HG03064 (cell line): ENCODE data around the gene WNK4.
"Not testable (repeated sequence)": the region's sequence is repeated elsewhere in the genome, so short reads cannot be mapped to it uniquely, and the experiment has no call there.

Experiments used
- ATAC-seq: cut with Tn5 transposase; IDR thresholded peaks from one replicate; pipeline ENCODE4 v1.9.1; 2021; ENCODE audit warnings: low read depth; ENCODE audit not compliant: unreplicated experiment

The WNK4 gene

DNA sequence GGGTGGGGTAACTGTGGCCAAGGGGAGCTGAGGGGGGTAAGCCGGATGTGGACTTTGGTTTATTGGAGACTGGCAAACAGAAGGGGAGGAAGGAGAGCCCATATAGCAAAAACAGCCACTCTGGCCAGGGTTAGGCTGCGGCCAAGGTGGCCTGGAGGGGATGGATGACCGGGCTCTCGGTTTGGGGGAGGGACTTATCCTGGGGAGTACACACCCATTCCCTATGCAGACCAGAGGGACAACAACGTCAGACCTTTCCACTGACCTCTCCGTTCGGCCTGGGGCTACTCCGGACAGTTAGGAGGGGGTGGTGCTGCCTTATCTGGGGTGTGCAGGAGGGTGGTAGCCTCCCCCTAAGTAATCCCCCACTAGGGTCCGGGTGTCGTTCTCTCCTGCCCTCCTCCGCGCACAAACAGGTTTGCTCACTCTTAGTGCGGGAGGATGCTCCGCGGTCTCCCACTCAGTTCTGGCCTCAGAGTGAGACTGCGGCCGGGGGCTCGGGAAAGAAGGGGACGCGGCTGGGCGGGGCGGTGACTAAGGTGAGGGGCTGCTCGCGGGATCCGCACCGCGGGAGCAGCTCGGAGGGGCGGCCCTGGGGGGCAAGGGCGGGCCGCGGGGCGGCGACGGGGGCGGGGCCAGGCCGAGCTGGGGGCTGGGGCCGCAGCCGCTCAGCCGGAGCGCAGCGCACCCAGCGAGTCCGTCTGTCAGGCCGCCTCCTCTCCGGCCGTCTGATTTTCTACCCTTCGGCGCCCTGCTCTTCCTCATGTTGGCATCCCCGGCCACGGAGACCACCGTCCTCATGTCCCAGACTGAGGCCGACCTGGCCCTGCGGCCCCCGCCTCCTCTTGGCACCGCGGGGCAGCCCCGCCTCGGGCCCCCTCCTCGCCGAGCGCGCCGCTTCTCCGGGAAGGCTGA, at the start of gene WNK4:
TSS of gene WNK4 (plus strand) at position 675 of the 915 bp plus-strand sequence. CDS start at position 764, 89 bp downstream.
- ATAC-seq = no peak

DNA sequence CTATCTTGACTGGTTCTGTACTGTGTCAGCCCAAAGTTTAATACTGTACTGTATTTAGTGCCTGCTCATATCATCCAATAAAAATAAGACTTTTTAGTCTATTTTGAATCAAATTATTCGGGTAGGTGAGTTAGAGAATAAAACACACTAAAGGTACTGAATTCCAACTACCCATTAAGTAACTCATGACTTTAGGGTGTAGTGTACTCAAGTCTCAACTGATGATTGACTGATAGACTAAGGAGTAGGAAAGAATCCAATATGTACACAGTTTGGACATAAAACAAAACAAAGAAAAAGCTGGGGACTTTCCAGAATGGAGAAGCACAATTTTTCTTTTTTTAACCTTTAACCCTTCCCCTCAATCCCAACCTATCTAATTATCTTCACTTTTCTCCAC, 39.7 kb upstream of the WNK4 start:
- no peak for ATAC-seq

DNA sequence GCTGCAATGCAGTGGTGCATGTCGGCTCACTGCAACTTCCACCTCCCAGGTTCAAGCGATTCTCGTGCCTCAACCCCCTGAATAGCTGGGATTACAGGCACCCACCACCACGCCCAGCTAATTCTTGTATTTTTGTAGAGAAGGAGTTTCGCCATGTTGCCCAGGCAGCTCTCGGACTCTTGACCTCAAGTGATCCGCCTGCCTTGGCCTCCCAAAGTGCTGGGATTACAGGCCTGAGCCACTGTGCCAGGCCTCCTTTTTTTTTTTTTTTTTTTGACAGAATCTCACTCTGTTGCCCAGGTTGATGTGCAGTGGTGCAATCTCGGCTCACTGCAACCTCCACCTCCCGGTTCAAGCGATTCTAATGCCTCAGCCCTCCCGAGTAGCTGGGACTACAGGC, 37.5 kb upstream of the WNK4 start:
- not testable (repeated sequence) for ATAC-seq

DNA sequence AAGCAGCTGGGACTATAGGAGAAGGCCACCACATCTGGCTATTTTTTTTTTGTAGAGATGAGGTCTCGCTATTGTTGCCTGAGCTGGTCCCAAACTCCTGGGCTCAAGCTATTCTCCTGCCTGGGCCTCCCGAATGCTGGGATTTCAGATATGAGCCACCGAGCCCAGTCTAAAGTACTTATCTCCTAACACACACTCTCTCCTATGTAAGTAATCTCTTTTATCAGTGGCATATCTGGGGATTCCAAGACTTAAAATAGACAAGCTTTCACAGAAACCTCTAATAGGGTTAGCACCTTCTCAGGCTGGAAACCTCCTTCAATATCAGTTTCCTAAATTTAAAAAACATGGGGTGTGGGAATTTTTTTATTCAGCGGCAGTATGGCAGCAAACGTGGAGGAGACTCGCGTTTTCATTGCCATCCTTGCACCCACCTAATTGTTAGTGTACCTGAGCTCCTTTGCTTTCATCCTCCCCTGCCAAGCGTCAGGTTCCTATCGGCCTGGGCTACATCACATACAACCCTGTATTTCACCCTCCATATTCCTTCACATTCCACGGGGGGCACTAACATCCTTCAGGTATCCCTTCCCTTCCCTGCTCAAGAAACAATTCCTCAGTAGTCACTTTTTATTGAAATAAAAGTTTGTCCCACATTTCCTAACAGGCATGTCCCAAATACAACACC, 36.7 kb upstream of the WNK4 start:
- ATAC-seq = no peak

DNA sequence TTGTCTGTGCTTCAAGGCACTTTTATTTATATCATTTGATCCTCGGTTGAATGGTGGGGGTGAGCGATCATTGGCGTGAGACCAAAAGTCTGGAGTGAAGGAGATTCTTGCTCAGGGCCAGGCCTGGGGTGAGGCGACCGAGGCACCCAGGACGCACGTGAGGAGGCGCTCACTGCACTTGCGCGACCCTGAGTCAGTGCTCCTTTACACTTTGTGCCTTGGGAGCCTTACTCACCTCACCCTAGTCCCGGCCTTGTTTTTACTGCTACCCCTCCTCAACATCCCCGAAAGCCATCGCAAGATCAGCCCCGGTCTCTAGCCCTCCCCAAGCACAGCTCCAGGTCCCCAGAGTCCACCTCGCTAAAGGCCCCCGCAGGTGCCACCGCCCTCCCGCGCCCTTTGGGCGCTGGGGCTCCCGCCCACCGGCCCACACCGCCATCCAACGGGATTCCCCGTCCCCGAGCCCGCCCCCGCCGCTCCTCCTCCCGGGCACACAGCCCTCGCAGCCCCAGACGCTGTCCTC, 36.1 kb upstream of the WNK4 start:
- ATAC-seq = peak; percentile 39

DNA sequence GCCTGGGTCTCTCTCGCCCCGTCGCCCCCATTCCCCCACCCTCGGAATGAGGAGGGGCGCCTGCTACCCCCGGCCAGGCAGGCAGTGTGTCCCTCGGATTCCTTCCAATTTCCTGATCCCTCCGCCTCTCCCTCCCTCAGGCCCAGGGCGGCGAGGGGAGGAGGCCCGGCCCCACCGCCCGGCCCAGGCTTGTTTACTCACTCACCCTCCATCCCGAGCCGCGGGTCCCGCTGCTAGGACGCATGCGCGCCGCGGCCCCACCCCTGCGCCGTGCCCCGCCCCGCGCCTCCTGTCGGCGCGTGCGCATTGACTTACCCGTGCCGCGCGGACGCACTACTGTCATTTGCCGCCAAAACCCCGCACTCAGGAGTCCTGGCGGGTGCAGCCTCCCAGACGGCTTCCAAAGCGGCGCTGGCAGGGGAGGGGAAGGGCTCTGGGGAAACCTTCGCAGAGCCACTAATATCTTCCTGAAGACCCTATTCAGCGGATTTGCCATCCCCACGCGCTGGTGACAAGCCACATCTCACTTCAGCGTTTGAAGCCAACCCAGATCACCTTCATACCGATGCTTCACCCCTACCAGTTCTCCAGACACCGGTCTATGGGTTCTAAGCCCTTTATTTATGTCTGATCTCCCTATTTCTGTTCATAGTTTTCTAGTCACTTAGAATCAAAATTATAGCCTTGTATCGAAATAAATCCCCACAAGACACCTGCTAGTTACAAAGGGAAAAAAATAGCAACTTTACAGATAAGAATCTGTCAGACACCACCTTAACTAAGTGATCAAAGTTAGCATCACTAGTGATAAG, 35.4 kb upstream of the WNK4 start, which contains the start of gene EZH1:
TSS of gene EZH1 (minus strand) at position 235 of the 812 bp plus-strand sequence. CDS start 16,099 bp downstream, outside the sequence.
- peak; percentile 59 for ATAC-seq

DNA sequence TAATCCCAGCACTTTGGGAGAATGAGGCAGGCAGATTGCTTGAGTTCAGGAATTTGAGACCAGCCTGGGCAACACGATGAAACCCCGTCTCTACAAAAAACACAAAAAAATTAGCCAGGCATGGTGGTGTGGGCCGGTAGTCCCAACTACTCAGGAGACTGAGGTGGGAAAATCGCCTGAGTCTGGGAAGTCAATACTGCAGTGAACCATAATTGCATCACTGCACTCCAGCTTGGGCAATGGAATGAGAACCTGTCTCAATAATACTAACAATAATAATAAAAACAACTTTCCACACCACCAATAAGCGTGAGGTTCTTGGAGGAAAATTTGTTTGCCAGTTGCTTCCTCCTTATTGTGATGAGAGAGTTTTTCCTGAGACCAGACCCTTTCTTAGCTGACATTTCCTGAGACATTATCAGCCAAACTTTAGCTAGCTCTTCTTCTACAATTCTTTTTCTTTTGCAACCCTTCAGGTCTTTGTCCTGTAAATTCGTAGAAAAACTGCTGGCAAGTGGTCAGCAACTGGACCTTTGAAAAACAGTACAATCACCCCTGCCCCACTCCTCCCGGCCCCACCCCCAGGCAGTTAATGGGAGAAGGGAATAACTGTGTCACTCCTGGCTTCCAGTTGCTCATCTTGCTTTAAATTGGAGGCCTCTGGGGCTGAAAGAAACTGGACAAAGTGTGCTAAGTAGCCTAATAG, 32.1 kb upstream of the WNK4 start:
- ATAC-seq = no peak

DNA sequence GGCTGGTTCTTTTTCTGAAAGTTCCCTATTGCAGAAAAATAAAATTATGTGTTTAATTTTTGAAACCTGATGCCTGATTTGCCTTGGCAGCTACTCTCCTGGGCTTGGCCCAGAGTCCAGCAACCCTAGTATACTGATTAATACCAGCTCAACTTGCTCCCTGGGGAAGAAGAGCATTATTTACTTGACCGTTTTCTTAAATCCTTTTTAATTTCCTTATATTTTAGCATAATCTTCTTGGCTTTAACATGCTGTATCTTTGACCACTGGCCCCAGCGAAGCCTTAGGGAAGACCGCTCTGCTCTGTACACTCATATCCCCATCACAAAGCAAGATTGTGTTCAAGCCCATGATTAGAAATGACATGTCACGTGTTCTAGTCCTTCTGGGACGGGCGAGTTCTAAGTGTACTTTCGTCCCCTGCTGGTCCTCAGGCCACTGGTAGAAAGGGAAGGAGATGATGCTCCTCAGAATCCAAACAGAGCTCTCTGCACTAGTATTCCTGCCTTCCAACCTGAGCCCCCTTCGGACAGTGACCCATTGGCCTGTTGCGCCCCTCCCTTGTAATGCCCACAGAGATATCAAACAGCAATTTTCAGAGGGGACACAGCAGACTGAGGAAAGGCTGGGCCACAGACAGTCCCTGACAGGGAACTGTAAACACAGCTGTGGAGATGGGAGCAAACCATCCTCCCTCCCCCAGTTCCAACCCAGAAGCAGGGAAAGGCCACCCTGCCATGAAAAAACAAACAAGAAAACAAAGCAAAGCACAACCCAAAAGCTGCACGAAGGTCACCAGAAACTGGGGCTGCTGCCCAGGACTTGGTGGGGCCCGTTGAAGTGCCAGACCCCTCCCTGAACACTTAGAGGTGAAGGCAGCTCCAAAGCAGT, 31.3 kb upstream of the WNK4 start:
- ATAC-seq = no peak

DNA sequence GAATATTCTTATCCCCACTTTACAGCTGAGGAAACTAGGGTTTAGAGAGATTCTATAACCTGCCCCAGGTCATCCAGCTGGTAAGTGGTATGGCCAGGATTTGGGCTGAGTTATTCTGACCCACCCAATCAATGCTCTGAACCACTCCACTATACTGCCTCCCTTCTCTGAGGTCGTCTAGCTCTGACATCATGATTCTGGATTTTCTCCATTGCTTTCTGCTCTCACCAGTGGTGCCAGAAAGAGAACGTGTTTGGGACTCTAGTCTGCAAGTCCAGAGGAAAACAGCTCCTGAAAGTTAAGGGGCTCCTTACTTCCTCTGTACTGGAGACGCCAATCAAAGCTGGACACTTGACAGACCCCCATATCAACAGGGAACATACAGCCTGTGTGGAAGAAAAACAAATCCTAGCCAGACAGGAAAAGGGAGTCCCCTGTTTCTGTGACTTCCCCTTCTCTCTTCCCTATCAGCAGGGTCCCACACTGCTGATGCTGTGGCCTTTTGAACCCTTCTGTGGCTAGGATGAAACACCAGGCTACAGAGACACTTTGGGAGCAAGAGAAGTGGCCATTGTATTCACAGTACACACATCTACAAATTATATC, 29.6 kb upstream of the WNK4 start:
- ATAC-seq = no peak

DNA sequence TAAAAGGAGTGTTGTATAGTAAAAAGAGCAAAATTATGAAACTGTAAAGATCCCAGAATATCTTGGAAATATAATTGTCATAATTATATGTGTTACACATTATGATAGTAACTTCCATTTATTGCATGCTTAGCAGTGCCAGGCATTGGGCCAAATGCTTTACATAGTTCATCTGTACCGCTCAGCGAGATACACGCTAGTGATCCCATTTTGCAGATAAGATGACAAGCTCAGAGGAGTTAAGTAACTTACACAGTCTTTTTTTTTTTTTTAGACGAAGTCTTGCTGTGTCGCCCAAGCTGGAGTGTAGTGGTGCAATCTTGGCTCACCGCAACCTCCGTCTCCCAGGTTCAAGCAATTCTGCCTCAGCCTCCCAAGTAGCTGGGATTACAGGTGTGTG, 28.8 kb upstream of the WNK4 start:
- no peak for ATAC-seq

DNA sequence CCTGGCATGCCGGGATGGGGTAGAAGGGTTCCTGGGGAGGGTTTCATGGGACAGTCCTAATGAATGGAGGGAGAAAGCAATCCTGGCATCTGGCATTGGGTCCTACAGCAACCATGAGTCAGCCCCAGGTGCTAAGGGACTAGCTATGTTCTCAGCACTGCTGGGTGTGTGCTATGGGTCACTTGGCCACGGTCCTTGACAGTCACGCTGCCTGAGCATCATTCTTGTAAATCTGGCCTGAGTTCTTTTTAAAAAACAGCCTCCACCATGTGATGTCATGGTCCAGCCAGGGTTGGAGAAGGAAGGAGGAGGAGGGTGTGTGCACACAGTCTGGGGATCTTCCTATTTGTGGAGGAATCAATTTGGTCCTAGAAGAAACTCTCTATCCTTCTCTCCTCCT, 25.6 kb upstream of the WNK4 start:
- no peak for ATAC-seq

DNA sequence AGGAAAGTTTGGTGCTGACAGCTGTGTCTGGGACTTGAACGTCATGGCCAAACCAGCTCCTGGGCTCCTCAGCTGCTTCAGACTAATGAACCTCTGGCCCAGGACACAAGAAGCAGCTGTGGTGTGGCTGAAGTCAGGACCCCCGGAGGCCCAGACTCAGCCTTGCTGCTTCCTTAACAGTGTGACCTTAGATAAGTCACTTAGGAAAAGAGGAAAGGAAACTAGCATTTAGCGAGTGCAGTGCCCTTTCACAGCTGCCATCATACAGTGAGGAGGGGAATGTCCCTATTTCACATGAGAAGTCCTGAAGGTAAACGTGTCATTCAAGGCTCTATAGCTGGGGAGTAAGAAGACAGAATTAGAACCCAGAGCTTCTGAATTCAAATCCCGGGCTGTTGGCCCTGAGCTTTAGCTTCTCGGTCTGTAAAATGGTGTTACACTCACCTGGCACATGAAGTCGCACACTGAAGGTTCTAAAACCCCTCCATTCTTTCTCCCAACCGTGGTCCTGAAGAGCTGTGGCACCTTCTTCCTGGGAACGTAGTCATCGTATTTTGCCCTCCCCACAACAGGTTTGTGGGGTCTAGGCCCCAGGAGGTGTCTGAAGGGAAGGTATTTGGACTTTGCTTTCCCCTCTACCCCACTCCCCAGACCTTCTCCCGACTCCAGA, 20.3 kb upstream of the WNK4 start:
- no peak for ATAC-seq

DNA sequence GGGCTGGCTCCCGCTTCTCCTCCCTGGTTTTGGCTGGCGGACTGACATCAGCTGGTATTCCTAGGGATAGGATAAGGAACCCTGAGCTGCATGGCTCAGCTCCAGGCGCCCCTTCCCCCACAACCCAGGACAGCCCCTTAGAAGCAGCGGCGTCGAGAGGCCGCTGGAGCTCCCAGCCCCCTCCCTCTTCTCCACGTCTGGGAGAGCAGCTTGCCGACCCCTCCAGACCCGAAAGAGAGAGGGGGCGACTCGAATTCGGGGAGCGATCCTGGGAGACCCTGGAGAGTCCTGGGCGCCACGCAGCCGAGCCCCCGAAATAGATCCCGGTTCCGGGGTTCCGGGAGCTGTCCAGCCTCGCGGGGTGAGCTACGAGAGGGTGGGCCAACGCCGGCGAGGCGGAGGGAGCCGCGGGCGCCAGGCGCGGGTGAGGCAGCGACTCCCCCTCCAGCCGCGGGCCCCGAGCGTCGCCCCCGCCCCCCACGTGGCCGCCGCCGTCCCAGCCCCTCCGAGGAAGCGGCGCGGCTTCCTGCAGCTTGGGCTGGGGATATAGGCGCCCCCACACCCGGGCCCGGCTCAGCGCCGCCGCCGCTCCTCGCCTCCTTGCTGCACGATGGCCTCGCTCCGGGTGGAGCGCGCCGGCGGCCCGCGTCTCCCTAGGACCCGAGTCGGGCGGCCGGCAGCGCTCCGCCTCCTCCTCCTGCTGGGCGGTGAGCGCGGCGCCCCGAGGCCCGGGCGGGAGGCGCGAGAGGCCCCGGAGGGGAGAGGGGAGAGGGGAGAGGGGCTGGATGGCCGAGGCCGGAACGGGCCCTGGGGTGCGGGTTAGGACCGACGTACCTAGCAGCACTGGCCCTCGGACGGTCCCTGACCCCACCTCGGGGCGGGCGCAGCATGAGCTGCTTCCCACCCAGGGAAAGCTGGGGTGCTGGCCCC, 19.5 kb upstream of the WNK4 start, which contains the start of gene RAMP2:
TSS of gene RAMP2 (plus strand) at position 576 of the 930 bp plus-strand sequence. CDS start at position 611, 35 bp downstream.
- no peak for ATAC-seq

DNA sequence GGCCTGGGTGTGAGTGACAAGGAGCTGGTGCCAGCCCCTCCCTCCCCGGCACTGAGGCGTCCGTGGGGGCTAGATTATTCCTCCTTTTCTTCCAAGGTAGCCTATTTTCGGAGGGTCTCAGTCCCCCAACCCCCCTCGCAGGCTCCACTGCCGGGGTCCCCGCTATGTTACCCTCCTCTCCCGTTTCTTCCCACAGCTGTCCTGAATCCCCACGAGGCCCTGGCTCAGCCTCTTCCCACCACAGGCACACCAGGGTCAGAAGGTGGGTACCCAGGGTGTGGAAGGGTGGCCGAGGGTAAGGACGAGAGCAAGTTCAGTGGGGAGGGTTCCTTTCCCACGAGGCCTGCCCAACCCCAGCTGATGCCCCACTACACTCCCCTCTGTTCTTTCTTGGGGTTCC, 18.8 kb upstream of the WNK4 start:
- ATAC-seq = no peak

DNA sequence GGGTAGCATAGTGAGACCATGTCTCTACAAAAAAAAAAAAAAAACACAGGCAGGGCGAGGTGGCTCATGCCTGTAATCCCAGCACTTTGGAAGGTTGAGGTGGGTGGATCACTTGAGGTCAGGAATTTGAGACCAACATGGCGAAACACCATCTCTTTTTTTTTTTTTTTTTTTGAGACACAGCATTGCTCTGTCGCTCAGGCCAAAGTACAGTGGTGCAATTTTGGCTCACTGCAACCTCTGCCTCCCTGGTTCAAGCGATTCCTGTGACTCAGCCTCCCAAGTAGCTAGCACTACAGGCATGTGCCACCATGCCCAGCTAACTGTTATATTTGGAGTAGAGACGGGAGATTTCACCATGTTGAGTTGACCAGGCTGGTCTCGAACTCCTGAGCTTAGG, 14.3 kb upstream of the WNK4 start:
- ATAC-seq = no peak

DNA sequence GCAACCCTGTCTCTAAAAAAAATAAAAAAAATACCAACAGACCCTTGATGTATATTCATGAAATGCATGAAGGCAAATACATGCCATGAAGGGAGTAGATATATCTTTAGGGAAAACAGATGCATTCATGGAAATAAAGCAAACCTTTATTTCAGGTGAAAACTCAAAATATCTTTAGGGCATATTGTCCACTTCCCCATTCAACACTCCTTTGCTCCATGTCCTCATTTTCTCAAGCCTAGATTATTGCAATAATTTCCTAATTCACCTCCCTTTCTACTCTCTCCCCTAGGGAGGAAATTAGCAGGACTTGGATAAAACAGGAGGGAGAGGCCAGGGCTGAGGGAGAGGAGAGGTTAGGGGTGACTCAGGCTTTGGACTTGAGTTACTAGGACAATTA, 12.9 kb upstream of the WNK4 start:
- no peak for ATAC-seq

DNA sequence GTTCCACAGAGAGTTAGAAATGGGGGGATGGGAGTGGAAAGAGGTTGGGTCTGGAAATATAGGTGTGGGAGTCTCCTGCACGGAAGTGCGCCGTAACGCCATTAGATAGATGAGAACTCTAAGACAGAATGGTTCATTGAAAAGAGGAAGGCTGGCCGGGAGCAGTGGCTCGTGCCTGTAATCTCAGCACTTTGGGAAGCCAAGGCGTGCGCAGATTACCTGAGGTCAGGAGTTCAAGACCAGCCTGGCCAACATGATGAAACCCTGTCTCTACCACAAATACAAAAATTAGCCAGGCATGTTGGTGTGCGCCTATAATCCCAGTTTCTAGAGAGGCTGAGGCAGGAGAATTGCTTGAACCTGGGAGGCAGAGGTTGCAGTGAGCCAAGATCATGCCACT, 12.4 kb upstream of the WNK4 start:
- ATAC-seq = not testable (repeated sequence)
